NCI-H1694 (cell line): ENCODE data around the gene GDPD4.

Experiments
- DNase-seq: peaks from one replicate; lab custom pipeline; 2025; lab: John Stamatoyannopoulos, UW

Gene GDPD4

DNA sequence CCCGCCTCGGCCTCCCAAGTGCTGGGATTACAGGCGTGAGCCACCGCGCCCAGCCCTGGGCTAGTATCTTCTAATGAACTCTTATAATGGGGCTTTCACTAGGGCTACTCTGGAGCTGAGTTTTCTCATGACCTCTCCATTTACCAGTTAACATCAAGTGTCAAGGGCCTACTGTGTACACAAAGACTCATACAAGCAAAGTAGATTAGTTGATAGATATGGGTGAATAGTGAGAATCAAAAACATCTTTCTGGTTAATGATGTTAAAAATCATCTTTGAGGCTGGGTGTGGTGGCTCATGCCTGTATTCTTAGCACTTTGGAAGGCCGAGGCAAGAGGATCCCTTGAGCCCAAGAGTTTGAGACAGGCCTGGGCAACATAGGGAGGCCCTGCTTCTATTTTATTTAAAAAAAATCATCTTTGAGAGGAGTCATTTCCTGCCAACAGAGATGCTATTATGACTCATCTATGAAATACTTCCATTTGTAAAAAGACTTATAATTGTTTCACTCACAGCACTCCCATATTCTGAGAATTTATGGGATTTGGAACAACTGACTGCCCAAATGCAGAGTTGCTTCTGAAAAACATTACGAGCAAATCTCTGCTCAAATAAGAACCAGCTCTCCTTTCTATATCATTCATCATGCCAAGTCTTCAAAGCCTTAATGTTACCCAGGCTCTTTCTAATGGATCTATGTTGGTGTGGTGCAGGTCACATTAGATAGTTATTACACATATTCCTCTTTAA, 57.0 kb downstream of the GDPD4 start:
- DNase-seq: no peak

- DNase-seq: no peak
Observed at GRCh38 chr11:77236901-77237300, 64.6 kb downstream of the GDPD4 start.

DNA sequence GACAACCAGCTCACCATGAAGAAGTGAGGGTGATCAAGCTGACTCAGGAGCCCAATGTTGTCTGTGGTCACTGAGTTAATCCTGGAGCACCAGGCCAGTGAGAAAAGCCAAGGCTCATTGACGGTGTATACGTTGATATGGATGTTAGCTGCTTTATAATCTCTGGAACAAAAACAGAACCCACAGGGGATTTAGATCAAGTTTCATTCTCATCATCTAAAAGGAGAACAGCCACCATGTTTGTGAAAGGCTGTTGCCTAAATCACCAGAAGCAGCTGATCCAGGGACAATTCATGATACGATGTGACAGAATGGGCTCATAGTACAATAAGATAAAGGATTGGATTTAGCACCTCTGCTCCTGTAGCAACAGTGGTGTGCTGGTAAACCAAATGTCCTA, 68.5 kb downstream of the GDPD4 start:
- no peak for DNase-seq

GRCh38 chr11:77232242-77232641, 69.2 kb downstream of the GDPD4 start:
- DNase-seq: no peak

- DNase-seq: no peak
Observed at GRCh38 chr11:77231800-77232199, 69.7 kb downstream of the GDPD4 start.

- no peak for DNase-seq
Observed at GRCh38 chr11:77230878-77231605, 70.4 kb downstream of the GDPD4 start.

DNA sequence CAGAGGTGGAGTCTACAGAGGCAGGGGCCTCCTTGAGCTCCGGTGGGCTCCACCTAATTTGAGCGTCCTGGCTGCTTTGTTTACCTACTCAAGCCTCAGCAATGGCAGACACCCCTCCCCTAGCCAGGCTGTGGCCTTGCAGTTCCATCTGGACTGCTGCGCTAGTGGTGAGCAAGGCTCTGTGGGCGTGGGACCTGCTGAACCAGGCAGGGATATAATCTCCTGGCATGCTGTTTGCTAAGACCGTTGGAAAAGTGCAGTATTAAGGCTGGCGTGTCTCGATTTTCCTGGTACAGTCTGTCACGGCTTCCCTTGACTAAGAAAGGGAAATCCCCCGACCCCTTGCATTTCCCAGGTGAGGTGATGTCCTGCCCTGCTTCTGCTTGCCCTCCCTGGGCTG, 77.7 kb downstream of the GDPD4 start:
- no peak for DNase-seq

GRCh38 chr11:77217156-77217555, 84.3 kb downstream of the GDPD4 start:
- no peak for DNase-seq

GRCh38 chr11:77215106-77215505, 86.4 kb downstream of the GDPD4 start:
- DNase-seq: no peak

- no peak for DNase-seq
Observed at GRCh38 chr11:77214557-77214956, 86.9 kb downstream of the GDPD4 start.

GRCh38 chr11:77213589-77214428, 87.7 kb downstream of the GDPD4 start:
- DNase-seq: no peak

DNA sequence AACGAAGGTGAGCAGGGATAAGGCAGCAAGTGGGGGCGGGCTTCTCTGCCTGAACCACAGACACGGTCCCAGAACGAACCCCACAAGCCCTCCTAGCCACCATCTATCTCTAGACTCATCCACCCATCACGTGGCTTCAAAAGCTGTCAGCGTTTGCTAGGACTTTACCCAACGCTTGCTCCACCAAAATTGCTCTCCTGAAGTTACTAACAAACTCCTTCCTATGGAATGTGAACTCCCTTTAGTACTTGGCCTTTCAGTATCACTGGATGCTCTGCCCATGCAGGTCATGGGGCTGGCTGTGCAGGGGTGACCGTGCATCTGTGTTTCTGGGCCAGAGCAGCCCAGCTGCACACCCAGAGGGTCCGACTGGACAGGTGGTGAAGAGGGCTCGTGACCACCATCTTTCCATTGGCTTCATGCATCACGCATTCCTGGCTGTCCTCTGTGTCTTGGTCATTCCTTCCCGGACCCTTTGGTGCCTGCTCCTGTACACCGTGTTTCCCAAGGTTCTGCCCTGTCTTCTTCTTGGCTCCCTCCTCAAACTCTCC, 88.4 kb downstream of the GDPD4 start:
- DNase-seq: no peak

DNA sequence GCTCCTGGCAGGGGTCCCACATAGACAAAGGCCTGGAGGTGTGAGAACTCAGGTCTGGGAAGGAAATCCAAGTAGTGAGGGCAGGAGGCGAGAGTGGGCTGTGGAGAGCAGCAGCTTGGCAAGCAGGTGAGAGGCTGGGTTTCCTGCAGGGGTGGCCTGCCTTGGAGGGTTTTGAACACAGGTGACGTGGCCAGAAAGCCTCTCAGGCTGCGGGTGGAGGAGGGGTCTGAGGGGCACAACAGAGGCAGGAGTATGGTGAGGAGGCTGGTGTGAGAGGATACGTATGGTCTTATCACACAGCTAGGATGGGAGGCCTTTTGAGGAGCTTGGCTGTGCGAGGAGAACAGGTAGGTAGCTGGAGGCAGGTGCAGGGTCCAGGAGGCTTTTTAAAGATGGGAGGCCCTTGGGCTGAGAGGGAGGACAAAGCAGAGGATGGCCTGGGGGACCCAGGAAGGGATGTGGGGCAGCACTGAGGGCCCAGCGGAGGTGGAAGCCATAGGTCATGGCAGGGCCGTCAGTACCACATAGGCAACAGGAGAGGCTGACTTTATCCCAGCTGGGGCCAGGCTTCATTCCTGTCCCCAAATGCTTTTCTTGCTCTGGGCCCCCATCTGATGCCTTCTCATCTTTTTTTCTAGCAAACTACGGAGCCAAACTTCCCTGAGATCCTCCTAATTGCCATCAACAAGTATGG, 89.0 kb downstream of the GDPD4 start:
- DNase-seq: no peak

DNA sequence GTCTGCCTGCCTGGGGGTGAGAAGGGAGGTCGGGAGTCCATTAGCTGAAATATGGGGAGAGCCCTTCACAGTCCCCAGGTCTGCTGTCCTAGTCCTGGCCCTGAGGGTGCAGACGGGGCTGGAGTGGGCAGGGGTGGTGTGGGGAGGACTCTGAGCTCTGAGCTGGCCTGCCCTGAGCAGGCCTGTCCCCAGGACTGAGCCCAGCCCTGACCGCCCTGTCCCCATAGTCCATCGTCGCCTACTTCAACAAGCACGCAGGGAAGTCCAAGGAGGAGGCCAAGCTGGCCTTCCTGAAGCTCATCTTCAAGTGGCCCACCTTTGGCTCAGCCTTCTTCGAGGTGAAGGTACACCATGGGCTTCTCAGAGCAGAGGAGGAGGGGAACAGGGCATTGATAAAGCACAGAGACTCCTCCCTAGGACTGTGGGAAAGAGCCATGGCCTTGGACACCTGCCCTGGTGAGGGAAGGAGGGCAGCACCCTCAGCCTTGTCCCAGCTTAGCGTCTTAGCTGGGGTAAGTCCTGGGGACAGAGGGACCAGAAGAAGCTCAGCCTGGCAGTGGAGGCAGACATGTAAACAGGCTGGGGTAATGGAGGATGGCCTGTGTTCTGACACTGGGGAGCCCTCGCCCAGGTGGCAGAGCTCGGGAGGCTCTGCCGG, 89.8 kb downstream of the GDPD4 start:
- no peak for DNase-seq

- DNase-seq: no peak
Observed at GRCh38 chr11:77211040-77211451, 90.4 kb downstream of the GDPD4 start.

DNA sequence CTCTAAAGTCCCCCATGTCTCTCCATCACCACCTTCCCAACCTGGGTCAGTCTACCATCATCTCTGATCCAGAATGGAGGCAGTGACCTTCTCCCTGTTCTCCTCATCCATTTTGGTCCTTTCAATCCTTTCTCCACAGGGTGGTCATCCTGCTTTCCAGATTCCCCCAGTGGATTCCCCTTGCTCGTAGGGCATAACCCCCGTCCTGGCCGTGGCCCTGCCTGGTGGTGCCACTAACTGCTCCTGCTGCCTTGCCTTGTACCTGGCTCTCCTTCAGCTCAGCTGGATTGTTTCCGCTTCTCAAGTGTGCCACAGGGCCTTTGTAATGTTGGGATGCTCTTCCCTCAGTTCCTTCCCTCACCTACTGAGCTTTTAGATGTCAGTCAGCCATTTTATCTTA, 91.8 kb downstream of the GDPD4 start:
- no peak for DNase-seq

GRCh38 chr11:77208535-77208934, 93.0 kb downstream of the GDPD4 start:
- no peak for DNase-seq

- no peak for DNase-seq
Observed at GRCh38 chr11:77207618-77208313, 93.7 kb downstream of the GDPD4 start.

DNA sequence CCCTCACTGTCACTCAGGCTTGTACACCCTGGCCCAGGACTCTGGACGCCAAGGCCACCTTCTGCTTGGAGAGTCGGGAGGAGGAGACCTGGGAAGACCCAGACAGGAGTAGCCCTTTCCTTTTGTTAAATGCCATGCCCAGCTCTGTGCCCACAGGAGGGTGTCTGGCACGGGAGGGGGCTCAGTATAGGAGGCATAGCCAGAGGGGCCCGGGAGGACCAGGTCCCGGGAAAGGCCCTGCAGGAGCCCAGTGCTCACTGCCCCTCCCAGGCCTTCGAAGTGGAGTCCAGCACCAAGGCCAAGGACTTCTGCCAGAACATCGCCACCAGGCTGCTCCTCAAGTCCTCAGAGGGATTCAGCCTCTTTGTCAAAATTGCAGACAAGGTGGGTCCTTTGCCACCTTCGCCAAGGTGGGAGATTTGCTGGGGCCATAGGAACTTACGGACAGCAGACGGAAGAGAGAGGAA, 94.4 kb downstream of the GDPD4 start:
- no peak for DNase-seq

DNA sequence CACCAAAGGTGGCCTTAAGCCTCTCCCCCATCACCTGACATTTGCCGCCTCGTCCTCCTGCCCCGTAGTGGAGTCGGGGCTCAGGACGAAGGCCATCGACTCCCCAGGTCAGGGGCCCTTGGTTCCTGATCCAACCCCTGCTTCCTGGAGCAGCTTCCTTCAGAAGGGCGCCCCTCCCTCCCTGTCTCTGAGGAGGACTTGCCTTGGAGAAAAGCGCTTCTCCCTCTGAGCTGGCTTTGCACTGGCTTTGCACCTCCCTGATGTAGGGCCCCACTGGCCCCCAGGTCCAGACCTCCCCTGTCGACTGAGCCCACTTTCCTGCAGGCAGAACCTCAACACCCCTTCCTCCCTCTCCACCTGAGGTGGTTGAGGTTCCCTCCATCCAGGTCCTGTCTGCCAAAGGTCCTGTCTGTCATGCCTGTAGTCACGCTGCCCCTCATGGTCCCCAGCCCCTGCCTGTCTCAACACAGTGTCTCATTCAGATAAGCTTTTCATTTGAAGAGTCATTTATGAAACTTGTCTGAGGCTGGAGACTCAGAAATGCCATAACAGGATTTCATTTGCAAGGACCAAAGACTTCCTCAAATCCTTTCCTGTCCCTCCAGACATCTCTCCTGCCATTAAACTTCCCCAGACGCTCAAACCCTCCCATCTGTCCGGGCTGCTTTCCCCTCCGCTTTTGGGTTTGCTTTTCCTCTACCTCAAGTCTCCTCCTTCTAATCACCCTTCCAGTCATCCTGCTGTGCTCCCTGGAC, 95.0 kb downstream of the GDPD4 start:
- no peak for DNase-seq
